HK-2 (cell line): ENCODE data around the gene STK38.
"Not testable (repeated sequence)": the region's sequence is repeated elsewhere in the genome, so short reads cannot be mapped to it uniquely, and the experiment has no call there.

Experiments used
- DNase-seq: peaks from one replicate; pipeline ENCODE4 v3.0.0-alpha.2; 2018; ENCODE audit not compliant: unreplicated experiment

STK38 gene

DNA sequence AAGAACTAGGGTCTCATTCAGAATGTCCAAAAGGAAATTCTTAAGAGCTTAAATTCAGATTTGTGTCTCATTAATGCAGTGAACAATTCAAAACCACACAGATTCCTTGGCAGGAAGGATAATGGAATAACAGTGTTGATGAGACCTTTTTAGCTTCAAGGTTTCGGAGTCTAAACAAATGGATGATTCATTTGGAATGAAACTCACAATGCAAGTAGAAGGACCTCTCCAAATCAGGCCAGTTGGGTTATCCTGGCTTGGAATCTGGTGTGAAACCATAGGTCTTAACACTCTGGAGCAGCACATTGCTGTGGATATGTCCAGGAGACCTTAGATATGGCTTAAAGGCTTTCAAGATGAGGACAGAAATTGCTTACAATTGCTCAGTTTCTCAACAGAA is 59.6 kb downstream of the STK38 start:
- DNase-seq: no peak

DNA sequence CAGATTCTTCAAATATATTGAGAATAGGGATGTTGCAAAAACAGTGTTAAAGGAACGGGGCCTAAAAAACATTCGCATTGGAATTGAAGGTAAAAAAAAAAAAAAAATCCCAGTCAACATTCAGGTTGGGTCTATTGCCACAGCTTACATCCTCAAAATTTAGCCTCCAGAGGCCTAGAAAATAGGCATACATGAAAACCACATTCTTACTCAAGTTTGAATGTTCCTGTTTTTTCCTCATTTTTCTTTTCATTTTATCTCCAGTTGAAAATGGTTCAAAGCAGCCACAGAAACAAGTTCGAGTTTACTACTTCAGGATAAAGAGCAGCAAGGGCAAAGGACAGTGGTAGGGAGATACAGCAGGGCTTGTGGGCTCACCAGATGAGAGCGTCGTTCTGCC is 62.5 kb downstream of the STK38 start:
- no peak for DNase-seq

DNA sequence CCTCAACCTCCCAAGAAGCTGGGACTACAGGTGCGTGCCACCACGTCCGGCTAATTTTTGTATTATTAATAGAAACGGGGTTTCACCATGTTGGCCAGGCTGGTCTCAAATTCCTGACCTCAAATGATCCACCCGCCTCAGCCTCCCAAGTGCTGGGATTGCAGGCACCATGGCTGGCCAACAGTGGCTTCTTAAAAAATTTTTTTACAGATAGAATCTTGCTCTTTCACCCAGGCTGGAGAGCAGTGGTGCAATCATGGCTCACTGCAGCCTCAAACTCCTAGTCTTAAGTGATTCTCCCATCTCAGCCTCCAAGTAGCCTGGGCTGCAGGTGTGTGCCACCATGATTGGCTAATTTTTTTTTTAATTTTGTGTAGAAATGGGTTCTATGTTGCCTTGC is 64.0 kb downstream of the STK38 start:
- not testable (repeated sequence) for DNase-seq

DNA sequence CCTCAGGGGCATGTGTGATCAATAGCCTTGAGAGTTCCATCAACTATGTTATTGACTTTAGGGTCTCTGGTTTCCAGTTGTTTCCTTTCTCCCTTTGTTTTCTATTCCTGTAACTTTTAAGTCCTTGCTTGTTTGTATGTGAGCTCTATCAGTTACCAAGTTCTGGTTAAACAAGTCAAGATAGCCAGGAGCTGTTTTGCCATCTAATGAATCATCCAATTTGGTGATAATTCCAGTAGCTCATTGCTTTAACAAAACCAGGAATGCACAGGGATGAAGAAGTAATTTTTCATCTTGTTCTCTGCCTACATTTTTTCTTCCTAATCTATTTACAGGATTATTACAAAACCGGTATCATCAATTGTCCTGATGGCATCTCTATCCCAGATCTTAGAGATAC is 68.0 kb downstream of the STK38 start:
- DNase-seq: no peak

DNA sequence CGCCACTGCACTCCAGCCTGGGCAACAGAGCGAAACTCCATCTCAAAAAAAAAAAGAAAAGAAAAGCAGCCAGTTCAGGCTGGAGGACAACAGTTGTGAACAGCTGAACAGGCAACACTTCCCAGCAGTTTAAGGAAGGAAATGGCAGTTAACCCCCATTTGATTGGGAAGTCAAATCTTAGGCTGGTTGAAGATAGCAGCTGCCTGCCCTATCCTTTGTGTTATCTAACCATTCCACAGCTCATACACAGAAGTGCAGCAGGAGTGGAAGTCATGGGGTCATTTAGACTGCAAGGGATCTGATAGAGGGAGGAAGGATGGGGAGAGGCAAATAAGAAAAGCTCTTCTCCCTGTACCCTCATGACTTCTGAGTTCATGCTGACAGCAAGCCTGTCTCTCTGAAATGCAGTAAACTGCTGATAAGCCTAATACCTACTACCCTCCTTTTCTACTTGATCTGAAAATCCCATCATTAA is 69.2 kb downstream of the STK38 start:
- DNase-seq: no peak

DNA sequence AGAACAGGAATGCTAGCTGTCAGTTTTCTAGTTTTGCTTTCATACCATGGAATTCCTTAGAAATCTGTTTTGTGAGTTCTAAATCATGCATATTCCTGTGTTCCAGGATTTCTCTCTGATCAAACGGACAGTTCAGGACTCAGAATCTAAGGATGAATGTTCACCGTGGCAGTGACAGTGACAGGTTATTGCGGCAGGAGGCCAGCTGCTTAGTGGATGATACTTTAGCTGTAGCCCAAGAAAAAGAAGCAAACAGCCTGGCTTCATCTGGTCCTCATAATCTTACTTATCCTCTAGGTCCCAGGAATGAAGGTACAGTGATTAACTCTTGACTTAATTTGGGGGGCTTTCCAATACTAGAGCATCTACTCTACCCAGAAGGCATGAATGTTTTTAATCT is 77.3 kb downstream of the STK38 start:
- DNase-seq: no peak

DNA sequence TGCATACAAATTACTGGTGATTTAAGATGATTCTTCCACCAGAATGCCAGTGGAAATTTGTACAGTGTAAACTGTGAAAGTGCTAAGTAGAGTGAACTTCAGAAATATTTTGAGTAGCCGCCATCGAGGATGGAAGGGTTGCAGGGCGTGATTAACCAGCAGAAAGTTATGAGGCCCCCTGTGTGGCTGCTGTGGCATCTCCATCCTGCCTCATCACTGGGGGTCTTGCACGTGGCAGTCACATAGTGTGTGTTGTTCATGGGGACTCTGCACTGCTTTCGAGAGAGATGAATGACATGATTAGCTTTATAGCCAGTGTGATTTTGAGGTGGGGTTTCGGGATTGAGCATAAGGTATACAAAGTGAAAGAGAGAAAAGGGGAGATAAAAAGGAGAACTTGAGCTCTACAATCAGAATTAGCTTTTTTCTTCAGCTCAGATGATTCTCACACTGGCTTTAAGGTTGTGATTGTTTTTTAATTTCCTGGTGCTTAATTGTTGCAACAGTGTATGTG is 78.1 kb downstream of the STK38 start:
- no peak for DNase-seq

DNA sequence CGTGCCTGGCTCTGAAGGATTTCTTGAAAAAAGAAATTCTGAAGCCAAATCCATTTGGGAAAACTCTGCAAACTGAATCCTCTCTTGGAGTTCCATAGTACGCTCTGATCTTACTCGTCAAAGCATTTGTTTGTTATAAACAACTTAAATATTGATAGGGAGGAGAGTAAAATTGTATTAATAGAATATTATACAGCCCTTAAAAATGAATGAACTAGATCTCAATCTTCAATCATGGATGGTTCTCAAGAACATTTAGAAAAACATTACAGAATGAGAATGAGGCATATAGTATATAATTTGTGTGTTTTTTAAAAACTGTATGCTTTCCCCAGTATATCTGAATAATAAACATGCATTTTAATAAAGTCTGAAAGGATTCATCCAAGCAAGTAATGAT is 79.7 kb downstream of the STK38 start:
- DNase-seq: no peak

DNA sequence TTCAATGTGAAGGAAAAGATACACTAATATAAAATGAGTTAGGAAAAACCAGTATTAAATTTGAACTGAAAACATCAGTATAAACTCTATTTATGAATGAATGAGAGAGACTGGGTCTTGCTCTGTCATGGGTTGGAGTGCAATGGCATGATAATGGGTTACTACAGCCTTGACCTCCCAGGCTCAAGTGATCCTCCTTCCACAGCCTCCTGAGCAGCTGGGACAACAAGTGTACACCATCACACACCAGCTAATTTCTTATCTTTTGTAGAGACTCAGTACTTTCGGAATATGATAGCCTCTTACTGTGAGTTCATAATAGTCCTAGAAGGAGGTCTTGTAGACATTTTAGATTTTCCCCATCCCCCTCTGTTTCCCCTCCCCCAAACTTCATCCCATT is 83.0 kb downstream of the STK38 start:
- no peak for DNase-seq

DNA sequence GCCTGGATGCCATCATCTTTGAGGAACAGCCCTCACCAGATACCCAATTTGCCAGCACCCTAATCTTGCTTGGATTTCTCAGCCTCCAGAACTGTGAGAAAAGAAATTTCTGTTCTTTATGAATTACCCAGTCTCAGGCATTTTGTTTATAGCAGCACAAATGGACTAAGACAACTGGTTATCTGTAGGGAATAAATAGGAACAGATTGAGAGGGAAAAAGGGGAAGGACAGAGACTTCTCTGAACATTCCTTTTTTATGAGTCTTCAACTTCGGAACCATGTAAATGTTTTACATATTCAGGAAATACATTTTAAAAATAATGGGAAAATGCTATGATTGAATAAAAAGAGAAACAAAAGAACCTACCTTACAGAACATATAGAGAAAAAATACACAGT is 83.6 kb downstream of the STK38 start:
- DNase-seq: no peak

DNA sequence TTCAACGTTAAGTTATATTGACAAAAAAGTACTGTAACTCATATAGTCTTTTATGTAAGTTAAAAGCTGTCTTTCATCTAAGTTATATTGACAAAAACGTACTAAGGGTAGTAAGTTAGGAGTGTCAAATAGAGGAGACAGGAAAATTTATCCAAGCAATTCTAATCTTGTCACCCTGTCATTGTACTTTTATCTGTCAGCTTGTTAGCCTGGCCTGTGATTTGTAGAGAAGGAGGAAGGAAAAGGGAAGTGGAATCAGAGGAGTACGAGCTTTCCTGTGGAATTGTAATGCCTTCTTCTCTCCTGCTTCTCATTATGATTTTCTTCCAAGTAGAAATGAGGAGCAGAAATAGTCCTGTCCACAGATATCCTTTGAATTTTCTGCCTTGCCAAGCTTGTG is 85.6 kb downstream of the STK38 start:
- no peak for DNase-seq

DNA sequence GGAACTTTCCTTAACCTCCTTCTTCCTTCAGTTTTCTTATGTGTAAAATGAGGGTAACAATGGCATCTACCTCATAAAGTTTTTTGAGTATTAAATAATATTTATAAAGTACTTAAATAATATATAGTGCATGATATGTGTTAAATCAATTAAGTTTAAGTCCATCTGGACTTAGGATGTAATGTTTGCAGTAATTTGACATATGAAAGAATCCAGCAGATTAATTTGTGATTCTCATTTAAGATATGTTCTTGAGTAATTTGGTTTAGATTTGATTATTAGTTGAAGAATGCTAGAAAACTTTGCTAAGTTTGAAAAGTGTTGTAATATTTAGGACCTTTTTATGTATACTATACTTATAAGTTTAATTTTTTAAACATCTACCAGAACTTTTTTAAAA is 86.4 kb downstream of the STK38 start:
- no peak for DNase-seq

DNA sequence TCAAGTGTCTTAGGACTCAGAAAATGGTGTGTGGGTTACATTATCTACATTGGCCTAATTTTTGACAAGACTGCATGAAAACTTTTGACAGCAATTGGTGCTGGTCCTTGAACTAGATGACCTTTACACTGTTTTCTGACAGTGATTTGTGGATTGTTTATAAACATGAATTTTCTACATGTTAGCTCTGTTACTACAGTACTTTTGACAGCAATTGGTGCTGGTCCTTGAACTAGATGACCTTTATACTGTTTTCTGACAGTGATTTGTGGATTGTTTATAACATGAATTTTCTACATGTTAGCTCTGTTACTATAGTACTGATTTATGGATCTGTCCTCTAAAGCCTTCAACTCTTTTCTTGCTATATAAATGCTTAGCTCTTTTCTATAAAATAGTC is 87.8 kb downstream of the STK38 start:
- no peak for DNase-seq

DNA sequence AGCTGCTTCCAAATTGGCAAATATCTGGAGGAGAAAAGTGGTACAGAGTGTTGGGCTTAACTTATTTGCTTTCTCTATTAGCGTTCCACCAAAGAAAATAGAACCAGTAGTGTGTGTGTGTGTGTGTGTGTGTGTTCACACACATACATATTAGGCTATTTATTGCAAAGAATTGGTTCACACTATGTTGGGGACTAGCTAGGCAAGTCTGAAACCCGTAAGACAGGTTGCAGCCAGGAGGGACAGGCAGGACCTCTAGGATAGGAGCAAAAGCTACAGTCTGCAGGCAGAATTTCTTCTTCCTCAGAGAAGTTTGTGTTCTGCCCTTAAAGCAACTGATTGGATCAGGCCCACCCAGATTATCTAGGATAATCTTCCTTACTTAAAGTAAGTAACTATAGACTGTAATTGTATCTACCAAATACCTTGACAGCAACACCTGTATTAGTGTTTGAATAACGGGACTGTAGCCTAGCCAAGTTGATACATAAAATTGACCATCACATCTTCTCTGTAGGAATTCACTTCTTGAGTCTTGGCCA is 91.7 kb downstream of the STK38 start:
- DNase-seq: no peak

DNA sequence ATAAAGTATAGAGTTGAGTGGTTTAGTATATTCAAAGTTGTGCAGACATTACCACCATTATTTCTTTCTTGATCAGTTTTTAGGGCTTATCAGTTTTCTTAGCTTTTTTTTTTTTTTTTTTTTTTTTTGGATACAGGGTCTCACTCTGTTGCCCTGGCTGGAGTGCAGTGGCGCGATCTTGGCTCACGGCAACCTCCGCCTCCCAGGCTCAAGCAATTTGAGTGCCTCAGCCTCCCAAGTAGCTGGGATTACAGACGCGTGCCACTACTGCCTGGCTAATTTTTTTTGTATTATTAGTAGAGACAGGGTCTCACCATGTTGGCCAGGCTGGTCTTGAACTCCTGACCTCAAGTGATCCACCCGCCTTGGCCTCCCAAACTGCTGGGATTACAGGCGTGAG is 94.4 kb downstream of the STK38 start:
- DNase-seq: not testable (repeated sequence)

DNA sequence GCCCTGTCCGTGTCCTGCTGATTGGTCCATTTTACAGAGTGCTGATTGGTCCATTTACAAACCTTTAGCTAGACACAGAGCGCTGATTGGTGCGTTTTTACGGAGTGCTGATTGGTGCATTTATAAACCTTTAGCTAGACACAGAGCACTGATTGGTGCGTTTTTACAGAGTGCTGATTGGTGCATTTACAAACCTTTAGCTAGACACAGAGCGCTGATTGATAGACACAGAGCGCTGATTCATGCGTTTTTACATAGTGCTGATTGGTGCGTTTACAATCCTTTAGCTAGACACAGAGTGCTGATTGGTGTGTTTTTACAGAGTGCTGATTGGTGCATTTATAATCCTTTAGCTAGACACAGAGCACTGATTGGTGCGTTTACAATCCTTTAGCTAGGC is 98.1 kb downstream of the STK38 start:
- not testable (repeated sequence) for DNase-seq

DNA sequence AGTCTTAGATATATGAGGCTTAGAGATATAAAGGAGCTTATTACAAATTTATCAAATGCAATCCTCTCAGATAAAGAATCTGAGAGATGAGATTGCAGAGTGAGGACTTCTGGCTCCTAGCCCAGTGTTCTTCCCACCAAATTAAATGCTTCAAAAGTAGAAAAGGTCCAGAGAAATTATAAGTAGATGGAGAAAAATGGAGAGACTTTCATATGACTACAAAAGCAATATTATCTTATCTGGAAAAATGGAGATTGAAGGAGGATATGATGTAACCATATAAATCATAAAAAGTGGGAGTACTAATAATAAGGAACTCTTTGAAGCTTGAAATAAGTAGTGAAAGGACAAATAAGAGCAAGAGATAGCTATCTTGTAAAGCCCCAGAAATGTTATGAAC is 101.7 kb downstream of the STK38 start:
- no peak for DNase-seq

DNA sequence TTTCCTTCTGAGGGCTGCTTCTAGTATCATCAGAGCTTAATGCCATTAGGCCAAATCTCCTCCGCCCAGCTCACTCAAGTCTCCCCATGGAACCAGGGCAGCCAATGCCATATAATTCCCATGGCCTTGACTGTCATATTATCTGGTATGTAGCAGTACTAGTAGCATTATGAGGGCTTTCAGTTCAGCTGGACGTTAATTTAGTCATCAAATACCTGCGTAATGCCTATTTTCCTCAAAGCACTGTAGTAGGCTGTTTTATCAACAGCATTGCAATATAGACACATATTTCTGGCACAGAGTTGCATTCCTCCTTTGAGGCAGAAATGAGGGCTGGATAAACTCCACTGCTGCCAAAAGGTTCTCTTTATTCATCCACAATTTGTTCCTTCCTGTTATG is 102.8 kb downstream of the STK38 start:
- no peak for DNase-seq
